K562 treated with DMSO at 1 percent for 12 hours (cell line): ENCODE measurements around the gene ABCB7. TPM values are rescaled to one million over a fixed set of nuclear protein-coding genes. Genes with fewer than 3 reads are reported as not detected.

Experiments used
- total RNA-seq: library from RNA; unstranded; fragments of 300-600 nt; gene quantifications from 2 replicates; pipeline ENCODE4 v1.2.3, GENCODE V29; 2022; ENCODE audit not compliant: insufficient read depth

ABCB7 gene
- 12.0 and 21.9 TPM in 2 replicates for total RNA-seq

DNA sequence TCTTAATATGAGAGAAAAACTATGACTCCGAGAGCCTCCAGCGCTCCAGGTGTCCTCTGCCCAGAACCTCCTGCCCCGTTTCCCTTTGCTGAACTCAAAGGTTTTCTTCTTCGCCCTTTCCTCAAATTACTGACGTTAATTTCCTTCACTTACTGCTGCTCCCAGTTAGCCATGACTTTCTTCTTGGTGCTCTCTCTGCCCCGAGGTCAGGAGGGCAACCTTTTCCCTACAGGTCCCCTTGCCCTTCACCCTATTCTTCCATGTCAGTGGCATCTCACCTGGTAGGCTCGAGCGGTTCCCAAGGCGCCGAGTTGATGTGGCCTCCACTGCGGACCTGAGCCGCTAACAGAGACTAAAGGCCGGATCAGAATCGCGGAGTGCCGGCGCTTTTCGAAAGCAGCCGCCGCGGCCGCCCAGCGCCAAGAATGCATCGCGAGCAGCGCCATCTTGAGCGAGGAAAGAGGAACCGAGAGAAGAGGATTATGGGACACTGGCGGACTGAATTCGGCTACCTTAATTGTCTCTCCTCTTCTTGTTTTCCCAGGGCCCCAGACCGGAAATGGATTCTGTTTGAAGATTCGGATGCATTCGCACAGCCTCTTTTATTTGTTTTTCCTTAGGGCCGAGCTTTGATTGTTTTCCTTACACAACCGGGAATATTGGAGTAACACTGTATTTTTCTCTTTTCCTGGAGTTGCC, at the start of gene ABCB7:
Gene ABCB7, minus strand, starts transcription at position 457 of the 699 bp plus-strand sequence. Its CDS starts 11 bp downstream, at position 446.

Other genes with a start within 250 kb of the ABCB7 start
- not detected in 2 replicates for gene NEXMIF, start 230.8 kb downstream of the ABCB7 start, total RNA-seq
- gene UPRT, start 117.8 kb upstream of the ABCB7 start, total RNA-seq = 5.1 and 8.9 TPM in 2 replicates